ENCODE results near the gene NXT1. TPM values are rescaled to one million over a fixed set of nuclear protein-coding genes. Genes with fewer than 3 reads are reported as not detected.

Gene NXT1
- 59.6 and 71.6 TPM in 2 replicates for total RNA-seq

- Histone ChIP-seq H3K36me3 (ENCODE audit: control insufficient read depth, insufficient read depth, low read length) (no peaks in the 10 kb centered on the region), H3K27me3 (ENCODE audit: control insufficient read depth, insufficient read depth, low read length) (no peaks in the 10 kb centered on the region), H3K4me3 (ENCODE audit: low read depth, low read length) (peak within 1 kb of the TSS; percentile 87)
- peak; percentile 90 for DNase-seq (ENCODE audit: low read depth)
- no peak for TF ChIP-seq CTCF (IDR thresholded peaks at IDR 0.05; ENCODE audit: insufficient read depth, low read length, poor library complexity, severe bottlenecking)
Measured at GRCh38 chr20:23350196-23350903, at the start of gene NXT1. Gene NXT1, plus strand, starts transcription at chr20:23350791. Its CDS starts 3,251 bp downstream, at chr20:23354042.

GRCh38 chr20:23301436-23302050, 49.0 kb upstream of the NXT1 start:
- peaks cover 2% of the 10 kb centered on the region for H3K27me3 ChIP-seq (ENCODE audit: control insufficient read depth, insufficient read depth, low read length)
- DNase-seq (ENCODE audit: low read depth): no peak
- H3K36me3 ChIP-seq (ENCODE audit: control insufficient read depth, insufficient read depth, low read length): no peaks in the 10 kb centered on the region
- no peak overlapping the region for H3K4me3 ChIP-seq (ENCODE audit: low read depth, low read length)
- TF ChIP-seq CTCF (IDR thresholded peaks at IDR 0.05; ENCODE audit: insufficient read depth, low read length, poor library complexity, severe bottlenecking): no peak

GRCh38 chr20:23302386-23302785, 48.2 kb upstream of the NXT1 start:
- TF ChIP-seq CTCF (IDR thresholded peaks at IDR 0.05; ENCODE audit: insufficient read depth, low read length, poor library complexity, severe bottlenecking): no peak
- H3K4me3 ChIP-seq (ENCODE audit: low read depth, low read length): no peak overlapping the region
- DNase-seq (ENCODE audit: low read depth): no peak
- no peaks in the 10 kb centered on the region for H3K36me3 ChIP-seq (ENCODE audit: control insufficient read depth, insufficient read depth, low read length)
- H3K27me3 ChIP-seq (ENCODE audit: control insufficient read depth, insufficient read depth, low read length): peaks cover 2% of the 10 kb centered on the region

- H3K36me3 ChIP-seq (ENCODE audit: control insufficient read depth, insufficient read depth, low read length): no peaks in the 10 kb centered on the region
- no peak for TF ChIP-seq CTCF (IDR thresholded peaks at IDR 0.05; ENCODE audit: insufficient read depth, low read length, poor library complexity, severe bottlenecking)
- H3K27me3 ChIP-seq (ENCODE audit: control insufficient read depth, insufficient read depth, low read length): peaks cover 2% of the 10 kb centered on the region
Measured at GRCh38 chr20:23302801-23303200, 47.8 kb upstream of the NXT1 start.

GRCh38 chr20:23303325-23304102, 47.1 kb upstream of the NXT1 start:
- H3K36me3 ChIP-seq (ENCODE audit: control insufficient read depth, insufficient read depth, low read length): no peaks in the 10 kb centered on the region
- H3K4me3 ChIP-seq (ENCODE audit: low read depth, low read length): no peak overlapping the region
- no peak for TF ChIP-seq CTCF (IDR thresholded peaks at IDR 0.05; ENCODE audit: insufficient read depth, low read length, poor library complexity, severe bottlenecking)
- no peak for DNase-seq (ENCODE audit: low read depth)
- peaks cover 2% of the 10 kb centered on the region for H3K27me3 ChIP-seq (ENCODE audit: control insufficient read depth, insufficient read depth, low read length)

More at GRCh38 chr20:23302801-23303200, 47.8 kb upstream of the NXT1 start:
- H3K4me3 ChIP-seq (ENCODE audit: low read depth, low read length): no peak overlapping the region
- DNase-seq (ENCODE audit: low read depth): no peak

Data from kidney epithelial cell (primary cell).